GM19463 (cell line): ENCODE measurements around the gene ANKRD17.
A peak's percentile ranks its signal among the peaks of the same experiment; 100 is the strongest.
"Not testable (repeated sequence)": the region's sequence is repeated elsewhere in the genome, so short reads cannot be mapped to it uniquely, and the experiment has no call there.

ENCODE experiments used
- ATAC-seq: cut with Tn5 transposase; IDR thresholded peaks from one replicate; pipeline ENCODE4 v1.9.1; 2021; ENCODE audit warnings: mild to moderate bottlenecking, moderate library complexity; ENCODE audit not compliant: unreplicated experiment

Gene ANKRD17

GRCh38 chr4:73206236-73206635 is 52.4 kb downstream of the ANKRD17 start:
- no peak for ATAC-seq

DNA sequence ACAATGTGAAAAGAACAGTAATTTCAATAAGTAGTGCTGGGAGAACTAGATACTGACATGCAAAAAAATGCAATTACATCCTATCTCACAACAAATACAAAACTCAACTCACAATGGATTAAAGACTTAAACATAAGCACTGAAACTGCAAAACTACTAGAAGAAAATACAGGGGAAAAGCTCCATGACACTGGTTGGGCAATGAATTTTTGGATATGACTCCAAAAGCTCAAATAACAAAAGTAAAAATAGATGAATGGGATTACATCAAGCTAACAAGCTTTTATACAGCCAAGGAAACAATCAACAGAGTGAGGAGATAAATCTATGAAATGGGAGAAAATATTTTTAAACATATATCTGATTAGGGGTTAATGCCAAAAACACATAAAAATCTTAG is 53.1 kb downstream of the ANKRD17 start:
- ATAC-seq: no peak

GRCh38 chr4:73203976-73204375 is 54.6 kb downstream of the ANKRD17 start:
- ATAC-seq: not testable (repeated sequence)

DNA sequence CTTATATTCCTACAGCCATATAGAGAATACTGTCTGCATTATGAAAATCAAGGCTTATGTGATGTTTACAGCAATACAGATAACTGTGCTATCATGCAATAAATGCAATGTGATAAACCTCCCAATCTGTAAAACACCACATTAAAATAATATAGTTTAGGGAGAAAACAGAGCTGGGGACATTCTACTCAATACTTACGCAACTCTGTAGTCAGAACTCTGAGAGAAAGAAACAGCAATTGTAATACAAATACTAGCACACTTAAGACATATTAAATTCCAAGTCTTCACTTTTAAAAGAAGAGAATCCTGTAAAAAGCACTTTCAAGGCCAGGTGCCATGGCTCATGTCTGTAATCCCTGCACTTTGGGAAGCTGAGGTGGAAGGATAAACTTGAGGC is 61.4 kb downstream of the ANKRD17 start:
- no peak for ATAC-seq

GRCh38 chr4:73194064-73194463 is 64.5 kb downstream of the ANKRD17 start:
- no peak for ATAC-seq

DNA sequence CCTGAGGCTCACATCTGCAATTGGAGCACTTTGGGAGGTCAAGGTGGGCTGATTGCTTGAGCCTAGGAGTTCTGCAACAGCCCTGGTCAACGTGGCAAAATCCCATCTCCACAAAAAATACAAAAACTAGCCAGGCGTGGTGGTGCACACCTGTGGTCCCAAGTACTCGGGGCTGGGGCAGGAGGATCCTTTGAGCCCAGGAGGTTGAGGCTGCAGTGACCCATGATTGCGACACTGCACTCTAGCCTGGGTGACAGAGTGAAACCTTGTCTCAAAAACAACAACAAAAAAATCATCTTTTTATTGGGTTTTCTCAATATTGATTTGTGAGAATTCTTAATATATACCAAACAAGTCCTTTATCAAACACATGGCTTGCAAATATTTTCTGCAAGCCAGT is 64.9 kb downstream of the ANKRD17 start:
- no peak for ATAC-seq

GRCh38 chr4:73193155-73193554 is 65.4 kb downstream of the ANKRD17 start:
- no peak for ATAC-seq

GRCh38 chr4:73189274-73189810 is 69.3 kb downstream of the ANKRD17 start:
- ATAC-seq: no peak

GRCh38 chr4:73187325-73187724 is 71.3 kb downstream of the ANKRD17 start:
- ATAC-seq: no peak

DNA sequence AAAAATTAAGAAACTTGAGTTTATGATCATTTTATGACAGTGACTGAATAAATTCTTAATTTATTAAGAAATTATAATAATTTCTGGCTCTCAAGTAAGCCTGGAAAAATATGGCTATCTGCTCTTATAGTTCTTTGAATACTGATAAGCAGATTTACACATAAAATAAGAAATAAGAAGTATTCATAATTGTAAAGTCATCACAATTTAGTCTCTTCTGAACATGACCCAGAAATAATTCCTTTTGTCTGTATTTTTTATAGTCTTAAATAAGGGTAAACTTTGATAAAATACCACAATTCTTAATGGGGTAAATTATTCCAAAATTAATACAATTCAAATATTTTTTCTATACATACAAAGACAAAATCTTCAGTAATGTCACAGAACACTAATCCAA is 72.7 kb downstream of the ANKRD17 start:
- ATAC-seq: no peak

- peak; percentile 43 for ATAC-seq
These were observed 77.4 kb downstream of the ANKRD17 start for GRCh38 chr4:73181231-73181630.

GRCh38 chr4:73178389-73178788 is 80.2 kb downstream of the ANKRD17 start:
- ATAC-seq: no peak

GRCh38 chr4:73172161-73172560 is 86.4 kb downstream of the ANKRD17 start:
- no peak for ATAC-seq

DNA sequence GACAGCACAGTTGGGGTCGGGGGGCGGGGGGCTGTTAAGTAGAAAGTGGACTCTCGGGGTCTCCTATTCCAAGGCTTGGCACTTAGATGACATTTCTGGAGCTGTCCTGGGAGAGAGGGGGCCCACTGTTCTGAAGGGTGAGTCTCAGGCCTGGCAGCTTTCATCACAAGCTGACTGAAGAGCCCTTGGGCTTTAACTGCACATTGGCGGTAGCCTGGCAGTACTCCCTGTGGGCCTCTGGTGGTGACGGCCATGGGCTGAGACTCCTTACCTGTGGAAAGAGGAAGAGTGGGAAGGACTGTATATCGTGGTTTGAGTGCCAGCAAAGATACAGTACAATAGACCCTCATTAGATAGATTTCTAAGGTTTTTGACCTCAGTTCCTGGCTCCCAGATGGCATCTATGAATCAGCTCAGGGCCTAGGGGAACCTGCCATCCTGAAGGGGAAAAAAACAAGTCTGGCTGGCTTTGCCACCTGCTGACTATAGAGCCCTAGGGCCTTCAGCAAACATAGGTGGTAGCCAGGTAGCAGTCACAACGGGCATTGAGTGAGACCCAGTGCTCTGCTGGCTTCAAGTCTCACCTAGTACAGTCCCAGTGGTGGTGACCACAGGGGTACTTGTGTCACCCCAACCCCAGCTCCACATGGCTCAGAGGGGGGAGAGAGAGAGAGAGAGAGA is 87.9 kb downstream of the ANKRD17 start:
- no peak for ATAC-seq

DNA sequence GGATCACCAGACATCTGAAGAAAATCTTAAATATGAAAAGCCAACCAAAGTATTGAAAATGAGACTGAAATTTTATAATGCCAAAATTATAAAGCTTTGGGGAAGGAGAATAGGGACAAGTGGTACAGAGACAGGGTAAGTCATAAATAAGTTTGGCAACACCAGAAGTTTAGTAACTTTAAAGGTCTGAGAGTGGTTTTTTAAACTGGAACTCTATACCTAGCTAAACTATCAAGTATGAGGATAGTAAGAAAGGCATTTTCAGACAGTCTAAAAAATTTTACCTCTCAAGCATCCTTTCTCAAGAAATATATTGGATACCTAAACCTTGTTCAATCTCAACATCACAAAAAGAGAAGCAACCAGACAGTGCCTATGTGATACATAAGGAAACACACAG is 92.4 kb downstream of the ANKRD17 start:
- ATAC-seq: no peak

DNA sequence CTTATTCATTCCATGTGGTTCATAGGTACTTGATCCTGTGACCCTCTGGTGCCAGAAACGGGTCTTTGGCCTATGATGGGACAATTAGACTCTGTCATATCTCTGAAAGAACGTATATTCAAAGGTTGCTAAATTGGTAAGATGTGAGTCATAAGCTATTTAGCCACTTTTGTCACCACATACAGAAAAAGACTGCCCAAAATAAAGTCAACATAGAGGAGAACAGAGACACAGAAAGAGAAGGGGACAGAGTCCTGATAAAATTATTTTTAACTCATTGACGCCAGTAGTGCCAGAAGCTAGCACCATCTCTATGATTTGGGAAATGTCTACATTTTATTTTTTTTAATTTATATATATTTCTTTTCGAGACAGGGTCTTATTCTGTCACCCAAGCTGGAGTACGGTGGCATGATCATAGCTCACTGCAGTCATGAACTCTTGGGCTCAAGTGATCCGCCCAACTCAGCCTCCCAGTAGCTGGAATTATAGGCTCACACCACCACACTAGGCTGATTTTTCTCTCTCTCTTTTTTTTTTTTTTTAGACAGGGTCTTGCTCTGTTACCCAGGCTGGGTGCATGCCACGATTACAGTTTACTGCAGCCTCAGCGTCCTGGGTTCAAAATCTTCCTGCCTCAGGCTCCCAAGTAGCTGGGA is 96.9 kb downstream of the ANKRD17 start:
- ATAC-seq: no peak

- no peak for ATAC-seq
These were observed 102.2 kb downstream of the ANKRD17 start for GRCh38 chr4:73156394-73156793.

- no peak for ATAC-seq
These were observed 105.7 kb downstream of the ANKRD17 start for GRCh38 chr4:73152893-73153292.

GRCh38 chr4:73142995-73143547 is 115.5 kb downstream of the ANKRD17 start:
- ATAC-seq: no peak

DNA sequence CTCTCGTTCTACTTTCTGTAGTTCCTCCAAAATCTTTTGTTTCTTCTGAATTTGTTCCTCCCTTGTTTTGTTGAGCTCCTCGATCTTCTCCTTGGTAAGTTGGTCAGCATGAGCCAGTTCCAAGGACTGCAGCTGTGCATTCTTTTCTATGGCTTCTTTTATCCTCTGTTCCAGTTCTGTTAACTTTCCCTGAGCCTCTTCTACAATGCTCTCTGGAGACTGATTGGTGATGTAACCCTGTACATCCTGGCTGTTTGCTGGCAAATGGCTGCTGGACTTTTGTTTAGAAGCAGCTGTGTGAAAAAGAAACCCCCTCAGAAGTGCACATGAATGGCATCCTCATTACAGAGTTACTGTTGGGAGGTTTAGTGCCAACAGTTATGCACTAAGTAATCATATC is 118.6 kb downstream of the ANKRD17 start:
- ATAC-seq: no peak

DNA sequence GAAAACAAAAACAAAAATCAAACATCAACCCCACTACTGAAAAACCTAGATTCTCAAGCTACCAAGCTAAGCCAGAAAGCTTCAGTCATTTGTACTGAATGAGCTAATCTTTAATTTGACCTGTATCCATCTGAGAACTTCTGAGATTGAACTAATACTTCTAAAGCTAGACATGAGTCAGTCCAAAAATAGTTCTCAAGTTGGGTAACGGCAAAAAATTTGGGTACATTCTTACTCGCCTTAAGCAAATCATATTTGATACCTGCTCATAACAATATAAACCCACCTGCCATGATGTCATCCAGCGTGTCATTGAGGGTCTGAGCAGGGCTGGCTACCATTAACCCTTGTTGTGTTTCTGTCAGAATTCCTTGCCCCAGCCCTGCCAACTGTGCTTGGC is 119.4 kb downstream of the ANKRD17 start:
- no peak for ATAC-seq

DNA sequence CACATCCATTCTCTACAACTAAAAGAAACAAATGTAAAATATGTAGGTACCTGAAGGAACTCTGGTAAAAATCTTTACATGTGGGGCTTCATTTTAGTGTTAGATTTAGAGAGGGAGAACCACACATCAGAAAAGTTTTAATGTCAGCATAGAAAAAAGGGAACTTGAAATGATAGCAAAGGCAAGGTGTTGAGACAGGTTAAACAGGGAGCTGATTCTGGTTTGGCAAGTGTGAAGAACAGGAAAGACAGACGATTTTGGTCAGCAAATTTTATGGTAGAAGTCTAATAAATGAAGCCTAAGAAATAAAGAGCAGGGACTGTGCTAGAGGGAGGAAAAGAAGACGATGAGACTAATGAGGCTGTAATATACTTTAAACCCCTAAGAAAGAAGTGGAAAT is 121.5 kb downstream of the ANKRD17 start:
- ATAC-seq: no peak
